Central memory CD8-positive, alpha-beta T cell (primary cell): ENCODE measurements around the gene SPOCK2.
"Not testable (repeated sequence)": the region's sequence is repeated elsewhere in the genome, so short reads cannot be mapped to it uniquely, and the experiment has no call there.

ENCODE experiments used
- ATAC-seq: fragments of 150-1000 bp; cut with Tn5 transposase; replicated peaks from 2 replicates; pipeline ENCODE4 v1.10.0; 2022; ENCODE audit warnings: mild to moderate bottlenecking, moderate FRiP score, moderate number of reproducible peaks; ENCODE audit not compliant: poor library complexity, severe bottlenecking; ENCODE audit errors: extremely low read depth
- DNase-seq, 2 donors: peaks; one replicate each; pipeline ENCODE4 v3.0.0; 2021; ENCODE audit warnings: low spot score in 2 of 2
- H3K27ac Mint-ChIP-seq: one replicate; pipeline ENCODE4 v1.8.0; 2022; ENCODE audit warnings: low read depth, mild to moderate bottlenecking, moderate library complexity, mixed read lengths
- H3K27me3 Mint-ChIP-seq: one replicate; pipeline ENCODE4 v1.8.0; 2022; ENCODE audit warnings: mixed read lengths
- H3K36me3 Mint-ChIP-seq: one replicate; pipeline ENCODE4 v1.8.0; 2022; ENCODE audit warnings: mild to moderate bottlenecking, moderate library complexity, mixed read lengths; ENCODE audit not compliant: insufficient read depth
- H3K4me1 Mint-ChIP-seq: one replicate; pipeline ENCODE4 v1.8.0; 2022; ENCODE audit warnings: mixed read lengths
- H3K4me3 Mint-ChIP-seq: one replicate; pipeline ENCODE4 v1.8.0; 2022; ENCODE audit warnings: mild to moderate bottlenecking, moderate library complexity, mixed read lengths
- H3K9me3 Mint-ChIP-seq: one replicate; pipeline ENCODE4 v1.8.0; 2022; ENCODE audit warnings: mixed read lengths

Gene SPOCK2

DNA sequence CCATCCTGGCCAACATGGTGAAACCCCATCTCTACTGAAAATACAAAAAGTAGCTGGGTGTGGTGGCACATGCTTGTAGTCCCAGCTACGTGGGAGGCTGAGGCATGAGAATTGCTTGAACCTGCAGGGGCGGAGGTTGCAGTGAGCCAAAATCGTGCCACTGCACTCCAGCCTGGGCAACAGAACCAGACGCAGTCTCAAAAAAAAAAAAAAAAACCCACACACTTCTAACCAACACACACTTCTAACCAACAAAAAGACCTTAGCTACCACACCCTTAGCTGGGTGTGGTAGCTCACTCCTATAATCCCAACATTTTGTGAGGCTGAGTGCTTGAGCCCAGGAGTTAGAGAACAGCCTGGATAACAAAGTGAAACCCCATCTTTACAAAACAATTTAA lies 33.9 kb upstream of the SPOCK2 start:
- ATAC-seq (no peak), DNase-seq (no peak)
- no peaks in the 10 kb centered on the region for H3K9me3 Mint-ChIP-seq
- H3K36me3 Mint-ChIP-seq: peaks cover 12% of the 10 kb centered on the region
- no peak overlapping the region for H3K27ac Mint-ChIP-seq
- peaks cover 6% of the 10 kb centered on the region for H3K4me1 Mint-ChIP-seq
- no peaks in the 10 kb centered on the region for H3K27me3 Mint-ChIP-seq
- H3K4me3 Mint-ChIP-seq: no peak overlapping the region

GRCh38 chr10:72121389-72121788 lies 33.0 kb upstream of the SPOCK2 start:
- ATAC-seq: no peak
- H3K36me3 Mint-ChIP-seq: peaks cover 11% of the 10 kb centered on the region
- no peaks in the 10 kb centered on the region for H3K27me3 Mint-ChIP-seq
- no peaks in the 10 kb centered on the region for H3K9me3 Mint-ChIP-seq
- H3K4me3 Mint-ChIP-seq: no peak overlapping the region
- H3K27ac Mint-ChIP-seq: peak overlapping the region; percentile 35
- peaks cover 5% of the 10 kb centered on the region for H3K4me1 Mint-ChIP-seq
- no peak for DNase-seq

GRCh38 chr10:72116372-72116771 lies 28.0 kb upstream of the SPOCK2 start:
- no peaks in the 10 kb centered on the region for H3K27me3 Mint-ChIP-seq
- H3K36me3 Mint-ChIP-seq: peaks cover 9% of the 10 kb centered on the region

DNA sequence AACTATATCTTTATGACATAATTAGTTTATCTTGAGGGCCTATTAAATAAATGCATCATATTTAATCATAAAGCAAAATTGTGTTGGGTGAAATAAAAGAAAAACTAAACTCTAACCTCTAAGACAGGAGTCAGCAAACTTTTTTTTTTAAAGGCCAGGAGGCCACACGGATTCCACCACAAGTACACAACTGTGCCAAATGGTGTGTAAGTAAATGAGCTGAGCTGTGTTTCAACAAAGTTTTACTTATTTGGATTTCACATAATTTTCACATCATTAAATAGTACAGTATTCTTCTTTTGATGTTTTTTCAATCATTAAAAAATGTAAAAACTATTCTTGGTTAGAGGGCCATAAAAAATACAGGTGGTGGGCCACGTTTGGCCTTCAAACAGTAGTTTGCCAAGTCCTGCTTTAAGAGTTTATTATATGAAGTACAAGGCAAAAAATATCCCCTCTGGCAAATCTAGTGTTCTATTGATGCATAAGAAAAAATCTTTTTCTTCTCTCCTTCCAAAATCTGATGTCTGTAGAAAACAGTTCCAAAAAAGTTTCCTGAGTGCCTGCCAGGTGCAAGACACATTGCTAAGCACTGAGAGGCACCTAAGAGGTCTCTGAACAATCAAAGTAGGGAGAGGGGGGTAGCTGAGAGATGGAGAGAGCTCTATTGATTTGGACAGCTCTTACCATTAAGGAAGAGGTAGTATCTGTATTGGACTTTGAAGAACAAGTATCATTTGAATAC lies 26.5 kb upstream of the SPOCK2 start:
- ATAC-seq (no peak), DNase-seq (no peak)
- Mint-ChIP-seq H3K4me3 (no peak overlapping the region), H3K27ac (no peak overlapping the region), H3K9me3 (no peaks in the 10 kb centered on the region), H3K27me3 (no peaks in the 10 kb centered on the region), H3K4me1 (peaks cover 10% of the 10 kb centered on the region), H3K36me3 (peaks cover 6% of the 10 kb centered on the region)

More at GRCh38 chr10:72116372-72116771, 28.0 kb upstream of the SPOCK2 start:
- H3K9me3 Mint-ChIP-seq: no peaks in the 10 kb centered on the region
- no peak overlapping the region for H3K4me3 Mint-ChIP-seq
- DNase-seq (no peak), ATAC-seq (no peak)
- H3K4me1 Mint-ChIP-seq: peaks cover 6% of the 10 kb centered on the region
- H3K27ac Mint-ChIP-seq: no peak overlapping the region

- DNase-seq: no peak
- Mint-ChIP-seq H3K36me3 (peaks cover 7% of the 10 kb centered on the region), H3K27ac (no peak overlapping the region), H3K27me3 (no peaks in the 10 kb centered on the region), H3K9me3 (no peaks in the 10 kb centered on the region), H3K4me1 (peaks cover 47% of the 10 kb centered on the region), H3K4me3 (no peak overlapping the region)
- no peak for ATAC-seq
These were observed 22.5 kb upstream of the SPOCK2 start for GRCh38 chr10:72110673-72111401.

- H3K4me3 Mint-ChIP-seq: no peak overlapping the region
These were observed 21.3 kb upstream of the SPOCK2 start for GRCh38 chr10:72109636-72110157.

DNA sequence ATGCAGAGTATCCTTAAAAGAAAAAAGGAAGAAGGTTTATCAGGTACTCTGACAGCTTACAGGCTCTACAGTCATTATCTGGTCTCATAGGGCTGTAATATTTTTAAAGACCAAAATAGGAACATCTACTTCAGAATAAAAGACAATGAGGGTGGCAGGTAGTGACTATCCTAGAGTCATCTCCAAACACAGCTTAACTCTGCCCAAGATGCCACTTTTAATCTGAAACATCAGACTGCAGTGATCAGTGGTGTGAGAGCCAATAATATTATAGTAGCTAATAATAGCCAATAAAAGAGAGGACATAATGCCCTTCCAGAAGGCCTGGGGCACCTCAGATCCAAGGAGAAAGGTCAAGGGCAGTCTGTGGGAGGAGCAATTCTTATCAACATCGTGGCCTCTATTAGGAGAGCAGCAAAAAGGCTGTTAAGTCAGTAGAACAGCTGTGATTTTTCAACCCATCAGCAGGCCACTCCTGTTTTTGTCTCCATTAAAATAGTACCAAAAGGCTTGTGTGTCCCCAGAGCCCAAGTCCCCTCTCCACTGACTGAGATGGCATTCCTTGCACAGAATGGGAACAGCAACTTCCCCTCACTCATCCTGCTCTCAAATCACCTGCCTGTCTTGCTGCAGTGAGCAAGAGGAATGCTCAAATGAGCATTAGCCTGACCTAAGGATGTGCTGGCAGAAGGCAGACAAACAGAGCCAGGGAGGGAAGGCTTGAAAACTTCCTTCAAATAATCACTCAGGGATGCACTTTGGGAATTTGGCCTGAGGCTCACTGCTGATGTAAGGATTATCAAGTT lies 20.7 kb upstream of the SPOCK2 start:
- Mint-ChIP-seq H3K36me3 (peaks cover 5% of the 10 kb centered on the region), H3K4me3 (no peak overlapping the region), H3K27me3 (no peaks in the 10 kb centered on the region), H3K9me3 (no peaks in the 10 kb centered on the region), H3K27ac (no peak overlapping the region), H3K4me1 (peaks cover 50% of the 10 kb centered on the region)
- ATAC-seq (no peak), DNase-seq (no peak)

More at GRCh38 chr10:72109636-72110157, 21.3 kb upstream of the SPOCK2 start:
- no peaks in the 10 kb centered on the region for H3K9me3 Mint-ChIP-seq
- H3K36me3 Mint-ChIP-seq: peaks cover 5% of the 10 kb centered on the region
- H3K27ac Mint-ChIP-seq: no peak overlapping the region
- peaks cover 49% of the 10 kb centered on the region for H3K4me1 Mint-ChIP-seq
- no peaks in the 10 kb centered on the region for H3K27me3 Mint-ChIP-seq
- DNase-seq (no peak), ATAC-seq (no peak)

GRCh38 chr10:72108004-72108370 lies 19.6 kb upstream of the SPOCK2 start:
- H3K27me3 Mint-ChIP-seq, H3K9me3 Mint-ChIP-seq, ATAC-seq, H3K27ac Mint-ChIP-seq, DNase-seq, H3K36me3 Mint-ChIP-seq: not testable (repeated sequence)
- H3K4me1 Mint-ChIP-seq: peaks cover 52% of the 10 kb centered on the region
- peak overlapping the region; percentile 56 for H3K4me3 Mint-ChIP-seq

DNA sequence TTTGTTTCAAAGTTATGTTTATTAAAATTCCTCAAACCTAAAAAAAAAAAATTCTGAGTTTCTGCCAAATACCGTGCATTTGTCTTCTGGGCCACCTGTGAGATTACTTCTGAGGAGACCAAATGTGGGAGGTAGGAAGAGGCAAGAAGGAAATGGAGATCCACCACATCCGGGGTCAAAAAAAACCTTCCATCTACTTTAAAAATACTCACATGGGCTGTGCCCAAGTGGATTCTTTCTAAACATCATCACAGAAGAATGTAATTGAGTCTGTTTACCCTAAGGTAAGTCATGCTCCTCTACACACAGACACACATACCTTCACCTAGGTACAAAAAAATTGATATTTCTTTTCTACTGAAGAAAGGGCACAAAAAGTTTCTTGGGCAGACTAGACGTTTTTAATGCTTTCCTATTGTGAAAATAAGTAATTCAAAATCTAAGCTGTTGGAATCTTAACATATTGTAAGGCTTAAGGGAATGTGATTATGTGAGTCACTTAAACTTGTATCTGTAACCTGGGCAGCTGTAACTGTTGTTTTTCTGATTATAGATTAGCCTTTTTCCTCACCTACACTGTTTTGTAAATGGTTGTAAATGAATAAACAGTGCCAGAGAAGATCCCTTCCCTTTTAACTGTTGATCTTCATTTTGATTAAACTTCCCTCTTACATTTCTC lies 19.1 kb upstream of the SPOCK2 start:
- peak; percentile 73 for ATAC-seq
- peaks cover 52% of the 10 kb centered on the region for H3K4me1 Mint-ChIP-seq
- no peaks in the 10 kb centered on the region for H3K27me3 Mint-ChIP-seq
- H3K27ac Mint-ChIP-seq: peak overlapping the region; percentile 68
- no peak for DNase-seq
- peak overlapping the region; percentile 56 for H3K4me3 Mint-ChIP-seq
- peaks cover 8% of the 10 kb centered on the region for H3K36me3 Mint-ChIP-seq
- H3K9me3 Mint-ChIP-seq: no peaks in the 10 kb centered on the region

DNA sequence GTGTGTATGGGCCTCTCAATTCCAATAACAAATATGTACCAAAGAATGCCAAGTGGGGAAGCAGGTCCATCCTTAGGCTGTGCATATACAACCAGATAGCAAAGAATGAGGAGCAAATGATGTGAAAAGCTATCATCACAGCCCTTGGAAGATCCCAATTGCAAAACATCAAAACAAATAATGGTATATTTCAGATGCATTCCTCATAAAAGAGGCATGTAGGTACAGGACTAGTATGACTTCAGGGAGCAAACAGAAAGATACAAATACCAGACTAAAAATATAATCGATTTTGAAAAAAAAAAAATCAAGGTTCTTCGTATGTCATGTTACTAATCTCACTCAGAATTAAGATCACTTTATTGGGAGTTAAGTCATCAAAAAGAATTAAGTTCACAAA lies 18.5 kb upstream of the SPOCK2 start:
- ATAC-seq (no peak), DNase-seq (no peak)
- Mint-ChIP-seq H3K36me3 (peaks cover 8% of the 10 kb centered on the region), H3K27me3 (no peaks in the 10 kb centered on the region), H3K4me3 (peak overlapping the region; percentile 56), H3K4me1 (peaks cover 52% of the 10 kb centered on the region), H3K9me3 (no peaks in the 10 kb centered on the region), H3K27ac (peak overlapping the region; percentile 68)

GRCh38 chr10:72106154-72106849 lies 18.0 kb upstream of the SPOCK2 start:
- Mint-ChIP-seq H3K27me3 (no peaks in the 10 kb centered on the region), H3K9me3 (no peaks in the 10 kb centered on the region), H3K4me3 (peak overlapping the region; percentile 56), H3K27ac (peak overlapping the region; percentile 80), H3K4me1 (peaks cover 52% of the 10 kb centered on the region), H3K36me3 (peaks cover 8% of the 10 kb centered on the region)
- DNase-seq (no peak), ATAC-seq (no peak)
